HG03196 (cell line): Measurements from ENCODE around the gene PCNX2.

Experiments used
- ATAC-seq: cut with Tn5 transposase; IDR thresholded peaks from one replicate; pipeline ENCODE4 v1.9.1; 2021; ENCODE audit not compliant: unreplicated experiment

The PCNX2 gene

GRCh38 chr1:232943679-232944252 is 351.8 kb downstream of the PCNX2 start:
- no peak for ATAC-seq

- no peak for ATAC-seq
Observed at GRCh38 chr1:232942413-232943294, 352.9 kb downstream of the PCNX2 start.

- ATAC-seq: peak; percentile 44
Observed at GRCh38 chr1:232940262-232940661, 355.3 kb downstream of the PCNX2 start.

GRCh38 chr1:232939748-232940147 is 355.8 kb downstream of the PCNX2 start:
- ATAC-seq: no peak

GRCh38 chr1:232938926-232939325 is 356.6 kb downstream of the PCNX2 start:
- no peak for ATAC-seq

- ATAC-seq: no peak
Observed at GRCh38 chr1:232937741-232938375, 357.7 kb downstream of the PCNX2 start.

GRCh38 chr1:232936941-232937340 is 358.6 kb downstream of the PCNX2 start:
- ATAC-seq: no peak
